C4-2B (cell line): ENCODE data around the gene FYCO1.

Experiments
- ZFX ChIP-seq: fragments of 450-650 bp; IDR thresholded peaks from 2 replicates; pipeline ENCODE4 v1.6.1; 2017
- TF ChIP-seq, protein P1 (sequence below): fragments of 450-650 bp; conservative IDR thresholded peaks from 2 replicates; pipeline ENCODE4 v1.5.1; 2017; ENCODE audit warnings: mild to moderate bottlenecking

DNA sequence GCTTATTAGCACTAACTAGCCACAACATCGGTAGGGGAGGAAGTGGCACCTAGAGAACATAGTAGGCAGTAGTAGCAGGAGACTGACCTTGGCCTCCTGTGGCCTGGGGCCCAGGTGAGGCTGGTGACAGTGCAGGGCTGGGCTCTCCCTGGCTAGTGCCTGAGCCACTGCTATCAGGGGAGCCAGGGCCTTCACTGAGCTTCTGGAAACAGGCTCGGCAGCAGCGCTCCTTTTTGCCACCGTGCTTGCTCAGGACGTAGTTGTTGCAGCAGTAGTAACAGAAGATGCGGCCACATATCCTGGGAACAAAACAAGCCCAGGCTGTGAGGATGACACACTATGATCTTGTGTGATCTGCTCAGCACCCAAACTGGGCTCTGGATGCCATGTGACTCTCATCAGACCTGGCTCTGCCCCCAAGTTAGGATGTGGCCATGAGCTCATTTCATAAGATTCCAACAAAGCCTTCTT, 37.3 kb downstream of the FYCO1 start:
- TF ChIP-seq, protein P1, sequence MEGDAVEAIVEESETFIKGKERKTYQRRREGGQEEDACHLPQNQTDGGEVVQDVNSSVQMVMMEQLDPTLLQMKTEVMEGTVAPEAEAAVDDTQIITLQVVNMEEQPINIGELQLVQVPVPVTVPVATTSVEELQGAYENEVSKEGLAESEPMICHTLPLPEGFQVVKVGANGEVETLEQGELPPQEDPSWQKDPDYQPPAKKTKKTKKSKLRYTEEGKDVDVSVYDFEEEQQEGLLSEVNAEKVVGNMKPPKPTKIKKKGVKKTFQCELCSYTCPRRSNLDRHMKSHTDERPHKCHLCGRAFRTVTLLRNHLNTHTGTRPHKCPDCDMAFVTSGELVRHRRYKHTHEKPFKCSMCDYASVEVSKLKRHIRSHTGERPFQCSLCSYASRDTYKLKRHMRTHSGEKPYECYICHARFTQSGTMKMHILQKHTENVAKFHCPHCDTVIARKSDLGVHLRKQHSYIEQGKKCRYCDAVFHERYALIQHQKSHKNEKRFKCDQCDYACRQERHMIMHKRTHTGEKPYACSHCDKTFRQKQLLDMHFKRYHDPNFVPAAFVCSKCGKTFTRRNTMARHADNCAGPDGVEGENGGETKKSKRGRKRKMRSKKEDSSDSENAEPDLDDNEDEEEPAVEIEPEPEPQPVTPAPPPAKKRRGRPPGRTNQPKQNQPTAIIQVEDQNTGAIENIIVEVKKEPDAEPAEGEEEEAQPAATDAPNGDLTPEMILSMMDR, result no peak
- no peak for TF ChIP-seq ZFX
